ACC112 (cell line): Measurements from ENCODE around the gene LATS2.

Source experiments
- H2AFZ ChIP-seq: fragments of 200-600 bp; sonication (generic); one replicate; pipeline ENCODE4 v1.6.0; 2017; ENCODE audit warnings: antibody characterized with exemption, low read length; ENCODE audit not compliant: unreplicated experiment
- H3K27ac ChIP-seq: fragments of 200-600 bp; sonication (generic); 2 replicates; pipeline ENCODE4 v1.5.1; 2014; ENCODE audit warnings: low read depth, mild to moderate bottlenecking, antibody characterized with exemption, low read length, moderate library complexity
- H3K27me3 ChIP-seq: fragments of 200-600 bp; sonication (generic); 2 replicates; pipeline ENCODE4 v1.6.1; 2014; ENCODE audit warnings: mild to moderate bottlenecking, antibody characterized with exemption, low read length, moderate library complexity, mixed read lengths; ENCODE audit not compliant: insufficient read depth
- H3K36me3 ChIP-seq: fragments of 200-600 bp; sonication (generic); 2 replicates; pipeline ENCODE4 v1.6.1; 2016; ENCODE audit warnings: mild to moderate bottlenecking, antibody characterized with exemption, low read length, moderate library complexity, mixed read lengths; ENCODE audit not compliant: insufficient read depth
- H3K4me1 ChIP-seq: fragments of 200-600 bp; sonication (generic); one replicate; pipeline ENCODE4 v1.6.1; 2016; ENCODE audit warnings: low read length, mixed read lengths; ENCODE audit not compliant: insufficient read depth, unreplicated experiment, control insufficient read depth
- H3K4me3 ChIP-seq: fragments of 200-600 bp; sonication (generic); 2 replicates; pipeline ENCODE4 v1.5.1; 2014; ENCODE audit warnings: mild to moderate bottlenecking, low read depth, low read length
- H3K79me2 ChIP-seq: fragments of 200-600 bp; sonication (generic); one replicate; pipeline ENCODE4 v1.6.0; 2016; ENCODE audit warnings: low read length; ENCODE audit not compliant: control insufficient read depth, unreplicated experiment, insufficient read depth

LATS2 gene

DNA sequence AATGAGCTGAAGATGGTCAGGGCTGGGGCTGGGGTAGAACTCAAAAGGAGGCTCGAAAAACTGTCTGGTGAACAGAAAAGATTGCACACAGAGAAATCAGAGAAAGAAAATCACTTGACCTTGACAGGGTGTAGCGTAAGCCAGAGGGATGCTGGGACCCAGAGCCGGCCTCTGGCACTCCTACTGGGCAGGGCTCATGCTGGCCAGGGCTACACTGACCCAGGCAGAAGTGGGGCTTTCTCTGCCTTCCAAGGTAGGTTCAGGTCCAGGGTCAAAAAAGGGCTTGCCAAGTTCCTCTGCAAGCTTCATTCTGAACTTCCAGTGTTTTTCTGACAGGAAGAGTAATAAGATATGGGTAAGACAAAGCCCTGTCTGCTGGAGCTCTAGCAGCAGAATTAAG is 56.2 kb downstream of the LATS2 start:
- Histone ChIP-seq H3K27me3 (no peaks in the 10 kb centered on the region), H3K27ac (no peak overlapping the region), H3K36me3 (peaks cover 13% of the 10 kb centered on the region), H3K79me2 (peaks cover 76% of the 10 kb centered on the region), H3K4me1 (no peaks in the 10 kb centered on the region), H2AFZ (no peak overlapping the region), H3K4me3 (no peak overlapping the region)

DNA sequence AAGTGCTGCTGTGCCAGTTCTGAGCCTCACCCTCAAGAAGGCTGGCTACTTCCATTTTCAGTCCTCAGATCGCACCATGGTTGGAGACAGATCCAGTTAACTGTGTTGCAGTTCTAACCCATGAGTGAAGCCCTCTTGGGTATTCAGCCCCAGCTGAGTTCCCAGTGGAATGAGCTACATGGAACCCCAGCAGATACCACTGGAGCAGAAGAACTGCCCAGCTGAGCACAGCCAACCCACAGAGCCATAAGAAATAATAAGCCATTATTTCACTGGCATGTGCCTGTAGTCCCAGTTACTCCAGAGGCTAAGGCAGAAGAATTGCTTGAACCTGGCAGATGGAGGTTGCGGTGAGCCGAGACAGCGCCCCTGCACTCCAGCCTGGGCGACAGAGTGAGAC is 59.9 kb downstream of the LATS2 start:
- peaks cover 20% of the 10 kb centered on the region for H3K4me1 ChIP-seq
- H3K27ac ChIP-seq = no peak overlapping the region
- H3K27me3 ChIP-seq = no peaks in the 10 kb centered on the region
- H3K79me2 ChIP-seq = peaks cover 63% of the 10 kb centered on the region
- no peak overlapping the region for H2AFZ ChIP-seq
- no peak overlapping the region for H3K4me3 ChIP-seq
- H3K36me3 ChIP-seq = peaks cover 13% of the 10 kb centered on the region

DNA sequence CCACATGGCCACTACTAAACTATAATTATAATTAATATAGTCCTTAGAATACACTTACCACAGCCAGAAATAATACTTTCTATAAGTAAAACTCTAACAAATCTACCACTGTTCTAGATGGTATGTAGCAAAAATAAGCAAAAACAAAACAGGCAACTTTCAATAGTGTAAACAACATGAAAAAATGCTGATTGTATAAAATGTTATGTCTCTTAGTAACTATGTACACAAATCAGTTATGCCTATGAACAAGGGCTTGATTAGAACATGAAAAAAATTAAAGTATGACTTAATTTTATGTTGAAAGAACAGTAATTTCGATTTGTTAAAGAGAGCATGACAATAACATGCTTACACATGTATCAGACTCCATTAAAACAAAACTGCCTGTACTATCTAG is 60.7 kb downstream of the LATS2 start:
- Histone ChIP-seq H3K4me3 (no peak overlapping the region), H2AFZ (no peak overlapping the region), H3K27ac (no peak overlapping the region), H3K79me2 (peaks cover 58% of the 10 kb centered on the region), H3K27me3 (no peaks in the 10 kb centered on the region), H3K4me1 (peaks cover 20% of the 10 kb centered on the region), H3K36me3 (peaks cover 13% of the 10 kb centered on the region)

DNA sequence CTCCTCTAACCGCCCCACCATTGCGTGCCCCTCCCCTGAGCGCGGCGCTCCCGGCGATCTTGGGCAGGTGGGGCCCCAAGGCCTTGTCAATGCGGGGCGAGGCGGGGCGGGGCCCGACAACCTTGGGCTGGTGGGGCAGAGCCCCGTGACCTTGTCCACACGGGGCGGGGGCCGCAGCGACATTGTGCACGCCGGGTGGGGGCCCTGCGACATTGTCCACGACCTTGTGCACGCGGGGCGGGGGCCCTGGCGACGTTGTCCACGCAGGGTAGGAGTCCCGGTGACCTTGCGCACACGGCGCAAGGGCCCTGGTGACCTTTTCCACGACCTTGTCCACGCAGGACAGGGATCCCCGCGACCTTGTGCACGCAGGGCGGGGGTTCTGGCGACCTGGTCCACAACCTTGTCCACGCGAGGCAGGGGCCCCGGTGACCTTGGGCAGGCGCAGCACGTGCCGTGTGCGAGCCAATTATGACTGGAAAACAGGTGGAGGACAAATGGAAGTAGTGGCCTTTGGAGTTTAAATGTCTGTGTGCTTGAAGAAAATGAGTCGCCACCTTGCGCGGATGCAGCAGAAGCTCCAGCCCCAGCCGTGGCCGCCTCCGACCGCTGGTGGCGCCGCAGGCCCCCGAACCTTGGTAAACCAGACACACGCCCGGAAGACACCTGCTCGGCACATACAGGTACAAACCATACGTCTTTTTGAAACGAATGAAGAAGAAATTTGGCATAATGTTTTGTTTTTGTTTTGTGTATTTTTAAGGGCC is 62.6 kb downstream of the LATS2 start:
- peaks cover 46% of the 10 kb centered on the region for H3K79me2 ChIP-seq
- peaks cover 13% of the 10 kb centered on the region for H3K36me3 ChIP-seq
- no peak overlapping the region for H2AFZ ChIP-seq
- H3K27ac ChIP-seq = peak overlapping the region; percentile 82
- no peaks in the 10 kb centered on the region for H3K27me3 ChIP-seq
- H3K4me1 ChIP-seq = peaks cover 26% of the 10 kb centered on the region
- H3K4me3 ChIP-seq = no peak overlapping the region

GRCh38 chr13:20997301-20998161 is 63.9 kb downstream of the LATS2 start:
- Histone ChIP-seq H2AFZ (no peak overlapping the region), H3K79me2 (peaks cover 45% of the 10 kb centered on the region), H3K4me3 (0 out of 2 replicates have a peak overlapping the region, but pooled peaks have one; percentile 12)

DNA sequence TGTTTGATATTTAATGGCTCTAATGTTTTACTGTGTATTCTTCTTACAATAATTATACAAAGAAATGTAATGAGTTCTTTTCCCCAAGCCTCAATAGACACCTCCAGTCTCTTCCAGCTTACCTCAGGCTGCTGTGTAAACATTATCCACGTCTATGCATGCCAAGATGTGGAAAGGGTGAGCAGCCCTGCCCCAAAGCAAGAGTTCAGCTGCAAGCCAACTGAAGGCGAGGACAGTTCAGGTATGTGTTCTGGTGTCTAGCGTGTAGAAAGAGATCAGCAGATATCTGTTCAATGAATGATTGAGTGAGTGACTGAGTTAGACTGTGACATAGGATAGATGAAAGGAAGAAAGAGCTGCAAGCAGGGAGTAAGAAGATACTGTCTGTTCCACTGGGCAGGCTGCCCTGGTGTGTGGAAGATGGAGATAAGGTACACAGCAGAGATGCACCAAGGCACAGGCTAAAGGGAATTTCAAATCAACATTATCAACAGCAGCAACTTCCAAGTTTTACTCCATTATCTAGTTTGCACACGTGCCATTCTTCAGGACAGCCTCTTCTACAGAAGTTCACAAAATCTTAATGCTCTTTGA is 66.0 kb downstream of the LATS2 start:
- Histone ChIP-seq H3K27ac (no peak overlapping the region), H3K4me1 (peaks cover 35% of the 10 kb centered on the region), H2AFZ (no peak overlapping the region), H3K36me3 (peaks cover 6% of the 10 kb centered on the region; the same call in 1 of the 2 replicates), H3K79me2 (peaks cover 46% of the 10 kb centered on the region), H3K27me3 (no peaks in the 10 kb centered on the region), H3K4me3 (no peak overlapping the region)

More at GRCh38 chr13:20997301-20998161, 63.9 kb downstream of the LATS2 start:
- peaks cover 13% of the 10 kb centered on the region for H3K36me3 ChIP-seq
- peaks cover 35% of the 10 kb centered on the region for H3K4me1 ChIP-seq
- peak overlapping the region; percentile 82 for H3K27ac ChIP-seq
- no peaks in the 10 kb centered on the region for H3K27me3 ChIP-seq

DNA sequence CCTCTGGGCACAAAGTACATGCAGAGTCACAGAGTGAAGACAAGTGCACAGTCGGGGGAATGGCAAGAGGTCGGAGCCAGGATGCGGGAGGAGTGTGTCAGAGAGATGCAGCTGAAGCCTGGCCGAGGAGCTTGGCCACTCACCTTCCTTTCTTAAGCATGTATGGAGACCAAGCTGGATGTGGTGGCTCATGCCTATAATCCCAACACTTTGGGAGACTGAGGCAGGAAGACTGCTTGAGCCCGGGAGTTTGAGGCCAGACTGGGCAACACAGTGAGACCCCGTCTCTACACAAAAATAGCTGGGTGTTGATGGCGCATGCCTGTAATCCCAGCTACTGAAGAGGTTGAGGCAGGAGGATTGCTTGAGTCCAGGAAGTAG is 67.0 kb downstream of the LATS2 start:
- H3K79me2 ChIP-seq = peaks cover 44% of the 10 kb centered on the region

GRCh38 chr13:20993661-20994440 is 67.5 kb downstream of the LATS2 start:
- Histone ChIP-seq H3K36me3 (peaks cover 6% of the 10 kb centered on the region; the same call in 1 of the 2 replicates), H2AFZ (no peak overlapping the region), H3K4me1 (peaks cover 33% of the 10 kb centered on the region), H3K4me3 (no peak overlapping the region), H3K79me2 (peaks cover 38% of the 10 kb centered on the region), H3K27ac (no peak overlapping the region), H3K27me3 (no peaks in the 10 kb centered on the region)

More for the DNA sequence above, 67.0 kb downstream of the LATS2 start:
- H3K4me3 ChIP-seq = no peak overlapping the region
- peaks cover 6% of the 10 kb centered on the region; the same call in 1 of the 2 replicates for H3K36me3 ChIP-seq
- H3K4me1 ChIP-seq = peaks cover 35% of the 10 kb centered on the region
- H3K27ac ChIP-seq = no peak overlapping the region
- H2AFZ ChIP-seq = no peak overlapping the region
- no peaks in the 10 kb centered on the region for H3K27me3 ChIP-seq

DNA sequence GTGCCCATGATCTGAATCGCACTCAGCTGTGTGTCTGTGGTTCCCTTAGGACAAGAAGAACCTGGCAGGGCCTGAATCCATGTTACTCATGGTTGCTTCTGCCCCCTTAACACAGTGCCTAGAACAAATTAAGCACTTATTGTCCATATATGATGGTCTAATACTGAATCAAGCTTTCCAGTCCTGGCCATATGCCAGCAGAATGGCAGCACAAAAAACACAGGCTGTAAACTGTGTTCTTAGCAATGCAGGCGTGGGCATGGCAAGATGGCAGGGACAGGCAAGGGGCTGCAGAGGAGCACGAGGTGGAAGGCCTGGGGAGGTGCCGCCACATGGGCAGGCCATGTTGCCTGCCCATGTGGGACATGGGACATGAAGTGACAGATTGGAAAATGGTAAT is 68.2 kb downstream of the LATS2 start:
- no peaks in the 10 kb centered on the region for H3K27me3 ChIP-seq
- H2AFZ ChIP-seq = no peak overlapping the region
- H3K4me1 ChIP-seq = peaks cover 27% of the 10 kb centered on the region
- peaks cover 33% of the 10 kb centered on the region for H3K79me2 ChIP-seq
- no peak overlapping the region for H3K27ac ChIP-seq
- H3K36me3 ChIP-seq = peaks cover 6% of the 10 kb centered on the region; the same call in 1 of the 2 replicates
- no peak overlapping the region for H3K4me3 ChIP-seq
